ENCODE data around the gene CDX1.

DNA sequence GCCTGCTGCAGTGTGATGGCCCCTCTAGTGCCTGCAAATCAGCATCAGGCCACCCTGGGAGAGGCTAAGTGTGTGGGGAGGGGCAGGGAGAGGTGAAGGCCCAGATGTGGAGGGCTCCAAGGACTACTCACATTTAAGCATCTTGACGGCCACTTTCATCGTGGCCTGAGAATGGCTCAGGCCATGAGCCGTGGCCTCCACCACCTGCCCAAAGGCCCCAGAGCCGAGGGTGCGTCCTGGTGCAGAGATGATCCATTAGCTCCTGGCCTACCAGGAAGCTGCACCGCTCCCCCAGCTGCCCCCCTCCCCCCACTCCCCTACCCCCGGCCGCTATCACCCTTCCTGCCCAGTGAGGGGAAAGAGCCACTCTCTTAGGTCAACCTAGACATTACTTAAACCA lies 42.0 kb upstream of the CDX1 start:
- TF ChIP-seq, protein P1, sequence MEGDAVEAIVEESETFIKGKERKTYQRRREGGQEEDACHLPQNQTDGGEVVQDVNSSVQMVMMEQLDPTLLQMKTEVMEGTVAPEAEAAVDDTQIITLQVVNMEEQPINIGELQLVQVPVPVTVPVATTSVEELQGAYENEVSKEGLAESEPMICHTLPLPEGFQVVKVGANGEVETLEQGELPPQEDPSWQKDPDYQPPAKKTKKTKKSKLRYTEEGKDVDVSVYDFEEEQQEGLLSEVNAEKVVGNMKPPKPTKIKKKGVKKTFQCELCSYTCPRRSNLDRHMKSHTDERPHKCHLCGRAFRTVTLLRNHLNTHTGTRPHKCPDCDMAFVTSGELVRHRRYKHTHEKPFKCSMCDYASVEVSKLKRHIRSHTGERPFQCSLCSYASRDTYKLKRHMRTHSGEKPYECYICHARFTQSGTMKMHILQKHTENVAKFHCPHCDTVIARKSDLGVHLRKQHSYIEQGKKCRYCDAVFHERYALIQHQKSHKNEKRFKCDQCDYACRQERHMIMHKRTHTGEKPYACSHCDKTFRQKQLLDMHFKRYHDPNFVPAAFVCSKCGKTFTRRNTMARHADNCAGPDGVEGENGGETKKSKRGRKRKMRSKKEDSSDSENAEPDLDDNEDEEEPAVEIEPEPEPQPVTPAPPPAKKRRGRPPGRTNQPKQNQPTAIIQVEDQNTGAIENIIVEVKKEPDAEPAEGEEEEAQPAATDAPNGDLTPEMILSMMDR (IDR thresholded peaks at IDR 0.05): no peak
- TF ChIP-seq POLR2A (IDR thresholded peaks at IDR 0.05): no peak
- no peak for TF ChIP-seq POLR2AphosphoS5 (IDR thresholded peaks at IDR 0.05)
- no peak for TF ChIP-seq EP300 (IDR thresholded peaks at IDR 0.05)
